AG04449 (cell line): ENCODE data around the gene CSGALNACT2.
"Not testable (repeated sequence)": the region's sequence is repeated elsewhere in the genome, so short reads cannot be mapped to it uniquely, and the experiment has no call there.

Experiments
- CTCF ChIA-PET: fragments of 350-600 bp; formaldehyde crosslinking; extraction: SDS; loops from one replicate; lab custom pipeline; 2021; ENCODE audit warnings: antibody characterized with exemption; lab: Yijun Ruan, JAX
- POLR2A ChIA-PET: fragments of 400-600, 350-600 bp; formaldehyde crosslinking; extraction: SDS; loops from one replicate; lab custom pipeline; 2020; ENCODE audit warnings: antibody characterized with exemption, inconsistent platforms; lab: Yijun Ruan, JAX
- DNase-seq: peaks from one replicate; pipeline ENCODE4 v3.0.0-alpha.2; 2010; ENCODE audit warnings: low read depth, low spot score
- H3K4me3 ChIP-seq: 2 replicates; pipeline ENCODE4 v1.5.1; 2011; ENCODE audit warnings: low read depth, mild to moderate bottlenecking, control low read depth, low read length
- CTCF ChIP-seq: IDR thresholded peaks from one replicate; pipeline ENCODE4 v1.5.1; 2011; ENCODE audit warnings: mild to moderate bottlenecking, moderate library complexity, low read length, control low read depth, inconsistent platforms; ENCODE audit not compliant: insufficient read depth; ENCODE audit errors: missing control alignments

The CSGALNACT2 gene

GRCh38 chr10:43218206-43218950 lies 80.1 kb downstream of the CSGALNACT2 start:
- H3K4me3 ChIP-seq = no peak overlapping the region
- no peak for DNase-seq
- CTCF ChIA-PET = interaction anchor here (6.7 kb wide), 1 partner anchor 14 kb away, joined by 75 read pairs; no protein-coding TSS in a partner anchor
- TF ChIP-seq CTCF = no peak
- POLR2A ChIA-PET = no interaction called here

GRCh38 chr10:43218951-43219837 lies 80.9 kb downstream of the CSGALNACT2 start:
- CTCF ChIA-PET = no interaction called here
- TF ChIP-seq CTCF = no peak
- H3K4me3 ChIP-seq = no peak overlapping the region
- DNase-seq = no peak
- POLR2A ChIA-PET = no interaction called here

GRCh38 chr10:43219848-43220247 lies 81.6 kb downstream of the CSGALNACT2 start:
- no peak overlapping the region for H3K4me3 ChIP-seq
- CTCF ChIA-PET = interaction anchor here (0.8 kb wide), 1 partner anchor 13 kb away, joined by 3 read pairs; no protein-coding TSS in a partner anchor
- DNase-seq = no peak
- no peak for TF ChIP-seq CTCF
- POLR2A ChIA-PET = no interaction called here

GRCh38 chr10:43220251-43220650 lies 82.0 kb downstream of the CSGALNACT2 start:
- CTCF ChIA-PET = interaction anchor here (0.8 kb wide), 1 partner anchor 14 kb away, joined by 3 read pairs; no protein-coding TSS in a partner anchor
- H3K4me3 ChIP-seq, POLR2A ChIA-PET, DNase-seq: not testable (repeated sequence)

- DNase-seq = no peak
- TF ChIP-seq CTCF = no peak
- ChIA-PET POLR2A (no interaction called here), CTCF (interaction anchor here (0.8 to 2.4 kb wide), 2 partner anchors 14 to 16 kb away, joined by 3 to 7 read pairs; no protein-coding TSS in a partner anchor)
- H3K4me3 ChIP-seq = no peak overlapping the region
Measured at GRCh38 chr10:43220657-43221418, 82.6 kb downstream of the CSGALNACT2 start.

GRCh38 chr10:43221419-43222209 lies 83.4 kb downstream of the CSGALNACT2 start:
- ChIA-PET CTCF (interaction anchor here (2.4 kb wide), 1 partner anchor 17 kb away, joined by 7 read pairs; no protein-coding TSS in a partner anchor), POLR2A (no interaction called here)
- peak; percentile 7 for TF ChIP-seq CTCF
- no peak for DNase-seq
- no peak overlapping the region for H3K4me3 ChIP-seq
